ENCODE results near the gene MAST4. TPM values are rescaled to one million over a fixed set of nuclear protein-coding genes. Genes with fewer than 3 reads are reported as not detected.

Gene MAST4
- total RNA-seq, 4 donors from 2014 or later, result 55.3 to 148 (median 110) TPM

DNA sequence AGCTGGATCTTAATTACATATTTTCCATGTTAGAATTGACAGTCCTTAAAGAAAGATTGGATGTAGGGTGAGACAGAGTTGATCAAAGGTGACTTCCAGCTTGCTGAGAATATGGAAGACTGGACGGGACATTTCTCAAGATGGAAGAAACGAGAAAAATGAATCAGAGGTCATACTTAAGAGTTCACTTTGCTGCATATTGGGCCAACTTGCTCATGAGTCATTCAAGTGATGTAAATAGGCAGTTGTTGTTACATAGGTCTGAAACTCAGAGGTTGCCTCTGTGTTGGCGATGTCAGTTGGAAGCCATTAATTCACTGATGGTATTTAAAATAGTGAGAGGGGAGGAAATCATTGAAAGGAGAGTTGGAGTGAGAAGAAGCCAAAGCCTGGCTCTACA lies 467.6 kb downstream of the MAST4 start:
- Histone ChIP-seq H3K36me3 (peaks cover 0 to 39% (median 0%) of the 10 kb centered on the region in 3 donors), H3K27me3 (no peaks in the 10 kb centered on the region), H3K4me1 (peaks cover 4 to 61% (median 20%) of the 10 kb centered on the region in 3 donors), H3K4me3 (no peak overlapping the region), H3K27ac (peak overlapping the region in 2 of 4 donors; percentile 38 to 56), H3K9me3 (no peaks in the 10 kb centered on the region)
- 75 to 85% methylated on average over 3 of the region's 3 CpGs for WGBS, 2 donors
- intact Hi-C loops (cut with DNase I), result no loop called here
- TF ChIP-seq POLR2A (IDR thresholded peaks at IDR 0.05), result no peak
- TF ChIP-seq, protein P1, sequence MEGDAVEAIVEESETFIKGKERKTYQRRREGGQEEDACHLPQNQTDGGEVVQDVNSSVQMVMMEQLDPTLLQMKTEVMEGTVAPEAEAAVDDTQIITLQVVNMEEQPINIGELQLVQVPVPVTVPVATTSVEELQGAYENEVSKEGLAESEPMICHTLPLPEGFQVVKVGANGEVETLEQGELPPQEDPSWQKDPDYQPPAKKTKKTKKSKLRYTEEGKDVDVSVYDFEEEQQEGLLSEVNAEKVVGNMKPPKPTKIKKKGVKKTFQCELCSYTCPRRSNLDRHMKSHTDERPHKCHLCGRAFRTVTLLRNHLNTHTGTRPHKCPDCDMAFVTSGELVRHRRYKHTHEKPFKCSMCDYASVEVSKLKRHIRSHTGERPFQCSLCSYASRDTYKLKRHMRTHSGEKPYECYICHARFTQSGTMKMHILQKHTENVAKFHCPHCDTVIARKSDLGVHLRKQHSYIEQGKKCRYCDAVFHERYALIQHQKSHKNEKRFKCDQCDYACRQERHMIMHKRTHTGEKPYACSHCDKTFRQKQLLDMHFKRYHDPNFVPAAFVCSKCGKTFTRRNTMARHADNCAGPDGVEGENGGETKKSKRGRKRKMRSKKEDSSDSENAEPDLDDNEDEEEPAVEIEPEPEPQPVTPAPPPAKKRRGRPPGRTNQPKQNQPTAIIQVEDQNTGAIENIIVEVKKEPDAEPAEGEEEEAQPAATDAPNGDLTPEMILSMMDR (IDR thresholded peaks at IDR 0.05), result no peak
- no peak for DNase-seq

DNA sequence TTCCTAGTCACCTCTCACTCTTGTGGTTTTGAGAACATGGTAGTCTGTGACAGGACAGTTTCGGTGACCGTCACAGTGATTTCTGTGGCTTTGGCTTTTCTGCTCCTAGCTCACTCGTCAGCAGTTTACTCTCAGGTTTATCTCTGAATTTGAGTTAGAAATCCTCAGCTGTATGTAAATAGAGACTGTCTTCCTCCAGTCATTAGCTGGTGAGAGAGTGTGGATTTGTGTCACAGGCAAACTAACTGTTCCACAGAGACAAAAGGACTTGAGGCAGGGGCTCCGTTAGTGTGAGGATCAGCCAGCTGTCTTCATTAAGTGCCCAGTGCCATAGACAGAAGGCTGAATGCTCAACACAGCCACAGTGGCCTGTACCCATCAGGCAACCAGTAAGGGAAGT lies 469.0 kb downstream of the MAST4 start:
- no peak overlapping the region for H3K4me3 ChIP-seq
- intact Hi-C loops (cut with DNase I), result no loop called here
- peaks cover 0 to 50% (median 0%) of the 10 kb centered on the region in 3 donors for H3K36me3 ChIP-seq
- TF ChIP-seq, protein P1 (IDR thresholded peaks at IDR 0.05), result no peak
- TF ChIP-seq POLR2A (IDR thresholded peaks at IDR 0.05), result no peak
- peaks cover 4 to 53% (median 20%) of the 10 kb centered on the region in 3 donors for H3K4me1 ChIP-seq
- no peak for DNase-seq
- no peaks in the 10 kb centered on the region for H3K9me3 ChIP-seq
- 85 to 88% methylated on average over 4 of the region's 4 CpGs for WGBS, 2 donors
- H3K27me3 ChIP-seq, result no peaks in the 10 kb centered on the region
- peak overlapping the region in 1 of 4 donors; percentile 28 for H3K27ac ChIP-seq

DNA sequence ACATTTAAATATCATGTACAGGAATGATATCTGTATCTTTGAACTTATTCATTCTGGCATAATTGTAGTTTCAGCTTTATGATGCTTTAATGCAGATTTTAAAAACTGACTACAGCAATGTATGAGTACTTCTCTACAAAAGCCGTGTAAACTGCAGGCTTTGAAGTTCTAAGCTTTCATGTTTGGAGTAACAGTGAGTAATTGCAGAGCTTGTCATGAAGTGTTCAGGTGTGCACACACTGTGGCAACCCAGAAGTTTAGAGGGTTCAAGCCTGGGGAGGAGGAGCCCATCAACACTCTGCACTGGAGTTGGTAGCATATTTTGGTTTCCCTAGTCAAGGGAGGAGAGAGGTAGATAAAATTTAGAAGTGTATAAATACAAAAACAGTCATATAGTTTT lies 469.5 kb downstream of the MAST4 start:
- peaks cover 4 to 50% (median 16%) of the 10 kb centered on the region in 3 donors for H3K4me1 ChIP-seq
- H3K27ac ChIP-seq, result no peak overlapping the region
- DNase-seq, result no peak
- H3K36me3 ChIP-seq, result peaks cover 0 to 54% (median 0%) of the 10 kb centered on the region in 3 donors
- no peaks in the 10 kb centered on the region for H3K27me3 ChIP-seq
- no peaks in the 10 kb centered on the region for H3K9me3 ChIP-seq
- no peak overlapping the region for H3K4me3 ChIP-seq
- TF ChIP-seq POLR2A (IDR thresholded peaks at IDR 0.05), result no peak
- TF ChIP-seq, protein P1 (IDR thresholded peaks at IDR 0.05), result no peak
- 43 to 60% methylated on average over 1 of the region's 1 CpG for WGBS, 2 donors
- intact Hi-C loops (cut with DNase I), result no loop called here

DNA sequence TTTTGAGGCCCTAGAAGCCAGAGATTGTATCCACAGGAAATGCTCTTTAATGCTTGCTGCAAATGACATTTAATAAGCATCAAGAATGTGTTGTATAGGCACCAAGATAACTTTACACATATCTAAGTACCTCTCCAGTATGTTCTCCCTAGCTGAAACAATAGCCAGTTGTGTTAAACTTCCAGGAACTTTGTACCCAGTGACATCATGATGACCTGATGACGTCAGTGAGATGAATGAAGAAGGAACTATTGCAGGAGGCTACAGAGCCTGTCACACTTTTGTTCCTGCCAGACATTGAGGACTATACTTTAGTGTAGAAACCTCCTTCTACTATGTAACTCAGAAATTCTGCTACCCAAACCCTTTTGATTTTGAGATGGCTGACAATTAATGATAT lies 470.6 kb downstream of the MAST4 start:
- Histone ChIP-seq H3K9me3 (no peaks in the 10 kb centered on the region), H3K4me3 (no peak overlapping the region), H3K36me3 (peaks cover 0 to 57% (median 0%) of the 10 kb centered on the region in 3 donors), H3K4me1 (peaks cover 4 to 39% (median 5%) of the 10 kb centered on the region in 3 donors), H3K27ac (no peak overlapping the region), H3K27me3 (no peaks in the 10 kb centered on the region)
- TF ChIP-seq POLR2A (IDR thresholded peaks at IDR 0.05), result no peak
- TF ChIP-seq, protein P1 (IDR thresholded peaks at IDR 0.05), result no peak
- intact Hi-C loops (cut with DNase I), result no loop called here
- 43 to 53% methylated on average over 1 of the region's 1 CpG for WGBS, 2 donors
- no peak for DNase-seq

DNA sequence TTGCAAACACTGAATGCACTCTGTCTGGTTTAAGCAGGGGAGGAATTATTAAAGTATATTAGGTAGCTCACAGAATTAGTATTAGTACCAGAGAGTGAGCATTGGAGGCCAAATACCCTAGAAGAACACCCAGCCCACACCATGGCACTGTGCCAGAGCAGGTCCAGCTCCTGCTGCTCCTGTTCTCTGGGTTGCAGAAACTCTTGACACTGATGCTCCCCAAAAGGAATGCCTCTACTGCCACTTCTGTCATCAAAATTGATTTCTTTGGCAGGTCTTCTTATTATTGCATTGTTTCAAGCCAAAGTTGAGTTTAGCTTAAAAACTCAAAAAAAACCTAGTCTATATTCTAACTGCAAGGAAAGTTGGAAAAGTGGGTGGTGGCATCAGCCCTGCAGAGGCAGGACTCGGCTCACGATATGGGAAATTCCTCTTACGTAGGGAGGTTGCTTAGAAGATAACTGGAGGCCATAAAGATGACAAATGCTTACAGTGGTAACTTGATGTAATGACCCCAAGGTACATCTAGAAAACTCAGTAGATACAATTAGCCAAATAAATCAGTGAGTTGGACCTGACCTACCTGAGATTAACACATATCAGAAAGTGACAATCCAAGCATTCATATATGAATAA lies 477.0 kb downstream of the MAST4 start:
- TF ChIP-seq POLR2A (IDR thresholded peaks at IDR 0.05), result no peak
- TF ChIP-seq, protein P1 (IDR thresholded peaks at IDR 0.05), result no peak
- H3K4me1 ChIP-seq, result peaks cover 0 to 16% (median 0%) of the 10 kb centered on the region in 3 donors
- 81 to 90% methylated on average over 3 of the region's 3 CpGs for WGBS, 2 donors

More for the DNA sequence above, 477.0 kb downstream of the MAST4 start:
- DNase-seq, result no peak
- peaks cover 0 to 48% (median 0%) of the 10 kb centered on the region in 3 donors for H3K36me3 ChIP-seq
- H3K27ac ChIP-seq, result no peak overlapping the region
- H3K4me3 ChIP-seq, result no peak overlapping the region
- no peaks in the 10 kb centered on the region for H3K9me3 ChIP-seq
- intact Hi-C loops (cut with DNase I), result no loop called here
- H3K27me3 ChIP-seq, result no peaks in the 10 kb centered on the region

All from esophagus squamous epithelium (tissue), 5 donors.